Upper lobe of left lung (tissue), 6 donors: ENCODE measurements around the gene IL27RA. TPM values are rescaled to one million over a fixed set of nuclear protein-coding genes. Genes with fewer than 3 reads are reported as not detected.
A peak's percentile ranks its signal among the peaks of the same experiment; 100 is the strongest.

Source experiments
- ATAC-seq, 2 donors: fragments of 200-7000 bp; cut with Tn5 transposase; one replicate each; pipeline ENCODE4 v1.9.1; 2022; ENCODE audit warnings: mild to moderate bottlenecking in 2 of 2, moderate library complexity in 2 of 2; ENCODE audit not compliant: low FRiP score in 2 of 2
- DNase-seq, 2 donors: peaks; one replicate each; pipeline ENCODE4 v3.0.0-alpha.2; 2019 to 2020
- H3K27ac ChIP-seq, 4 donors: fragments of 200-600 bp; sonication (generic); one replicate each; pipeline ENCODE4 v1.5.1; 2016 to 2019
- H3K27me3 ChIP-seq, 4 donors: fragments of 200-600 bp; sonication (generic); one replicate each; pipeline ENCODE4 v1.5.1; 2017 to 2019
- H3K36me3 ChIP-seq, 4 donors: fragments of 200-600 bp; sonication (generic); one replicate each; pipeline ENCODE4 v1.5.1; 2016 to 2019
- H3K4me1 ChIP-seq, 4 donors: fragments of 200-600 bp; sonication (generic); one replicate each; pipeline ENCODE4 v1.5.1; 2018 to 2019
- H3K4me3 ChIP-seq, 4 donors: fragments of 200-600 bp; sonication (generic); one replicate each; pipeline ENCODE4 v1.5.1; 2017 to 2019; ENCODE audit warnings: mild to moderate bottlenecking in 2 of 4, moderate library complexity in 1 of 4
- H3K9me3 ChIP-seq, 4 donors: fragments of 200-600 bp; sonication (generic); one replicate each; pipeline ENCODE4 v1.5.1; 2018 to 2019
- CTCF ChIP-seq, 6 experiments: fragments of 450-650 bp in 4 of 6; fragments of 200-600 bp in 2 of 6; sonication (generic) in 2 of 6; IDR thresholded peaks; one replicate each; pipeline ENCODE4 v1.5.1; 2016 to 2019; ENCODE audit warnings: antibody characterized with exemption in 6 of 6
- EP300 ChIP-seq, 4 donors: sonication (generic); formaldehyde crosslinking; IDR thresholded peaks; one replicate each; pipeline ENCODE4 v1.5.1; 2017; ENCODE audit warnings: antibody characterized with exemption in 4 of 4, control low read depth in 2 of 4
- POLR2A ChIP-seq, 4 donors: fragments of 450-650 bp; IDR thresholded peaks; one replicate each; pipeline ENCODE4 v1.5.1; 2016 to 2017; ENCODE audit warnings: antibody characterized with exemption in 4 of 4, mild to moderate bottlenecking in 2 of 4
- POLR2AphosphoS5 ChIP-seq, 2 donors: sonication (generic); formaldehyde crosslinking; IDR thresholded peaks; one replicate each; pipeline ENCODE4 v1.5.1; 2017; ENCODE audit warnings: antibody characterized with exemption in 2 of 2
- WGBS, 2 donors: methylation state at CpG; one replicate each; pipeline ENCODE4 v1.1.5; 2017 to 2018; 5-methylcytosine and 5-hydroxymethylcytosine counted together
- total RNA-seq, 6 donors: library from RNA; depleted of rRNA in 4 of 6; stranded (reverse); fragments of >200 nt in 4 of 6; gene quantifications; one replicate each; pipeline versions ENCODE4 v1.1.0 to v1.2.1, GENCODE V29; 2016 to 2021
- donor health status: DM: no; HTN: no; CAD: no; lungs with moderate emphysema.
- donor health status: DM: no; HTN: yes; CAD: no; lungs with severe emphysema.

Gene IL27RA
- total RNA-seq, 6 donors from 2014 or later = 9.3 to 24.4 (median 14.6) TPM

DNA sequence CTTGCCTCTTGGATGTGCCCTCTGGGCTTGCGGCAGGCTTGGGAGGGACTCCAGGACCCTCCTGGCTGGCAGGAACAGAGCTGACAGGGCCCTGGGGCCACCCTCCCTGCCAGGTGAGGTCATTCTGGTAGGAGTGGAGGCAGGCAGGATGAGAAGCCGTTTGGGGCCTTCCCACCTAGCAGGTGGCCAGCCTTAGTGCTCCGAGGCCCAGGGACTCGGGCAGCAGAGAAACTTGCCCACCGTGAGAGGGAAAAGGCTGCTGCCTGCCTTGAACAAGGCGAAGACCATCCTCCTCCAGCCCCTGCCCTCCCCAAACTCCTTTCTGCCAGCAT, 34.0 kb upstream of the IL27RA start:
- ATAC-seq (no peak), DNase-seq (no peak)
- H3K36me3 ChIP-seq = peaks cover 0 to 16% (median 15%) of the 10 kb centered on the region in 4 donors
- 85 to 94% methylated on average over 4 to 6 of the region's 6 CpGs for WGBS, 2 donors
- TF ChIP-seq CTCF (IDR thresholded peaks at IDR 0.05) = no peak
- TF ChIP-seq POLR2AphosphoS5 (IDR thresholded peaks at IDR 0.05) = no peak
- TF ChIP-seq POLR2A (IDR thresholded peaks at IDR 0.05) = no peak
- TF ChIP-seq EP300 (IDR thresholded peaks at IDR 0.05) = no peak
- H3K9me3 ChIP-seq = peaks cover 0 to 6% (median 0%) of the 10 kb centered on the region in 4 donors
- peaks cover 5 to 17% (median 8%) of the 10 kb centered on the region in 4 donors for H3K4me1 ChIP-seq
- H3K27ac ChIP-seq = no peak overlapping the region
- no peak overlapping the region for H3K4me3 ChIP-seq
- H3K27me3 ChIP-seq = no peaks in the 10 kb centered on the region

DNA sequence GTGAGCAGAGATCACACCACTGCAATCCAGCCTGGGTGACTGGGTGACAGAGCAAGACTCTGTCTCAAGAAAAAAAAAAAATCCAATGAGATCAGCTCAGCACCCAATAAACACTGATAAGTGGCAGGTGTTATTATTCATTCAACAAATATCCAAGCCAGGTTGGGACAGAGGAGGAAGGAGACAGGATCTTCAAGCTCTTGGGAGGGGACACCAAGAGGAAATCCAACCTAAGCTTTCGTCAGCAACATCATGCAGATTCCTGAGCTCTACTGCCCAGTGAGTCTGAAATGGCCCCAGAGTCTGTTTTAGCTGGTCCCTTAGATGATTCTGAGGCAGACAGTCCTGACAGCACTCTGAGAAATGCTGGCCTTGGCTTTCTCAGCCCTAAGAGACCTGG, 33.1 kb upstream of the IL27RA start:
- DNase-seq (no peak), ATAC-seq (no peak)
- TF ChIP-seq POLR2AphosphoS5 (IDR thresholded peaks at IDR 0.05) (no peak), EP300 (IDR thresholded peaks at IDR 0.05) (no peak), POLR2A (IDR thresholded peaks at IDR 0.05) (no peak), CTCF (IDR thresholded peaks at IDR 0.05) (no peak)
- Histone ChIP-seq H3K4me1 (peaks cover 13 to 25% (median 16%) of the 10 kb centered on the region in 4 donors), H3K4me3 (no peak overlapping the region), H3K9me3 (peaks cover 0 to 6% (median 0%) of the 10 kb centered on the region in 4 donors), H3K36me3 (peaks cover 0 to 9% (median 7%) of the 10 kb centered on the region in 4 donors), H3K27ac (no peak overlapping the region), H3K27me3 (no peaks in the 10 kb centered on the region)
- 85 to 92% methylated on average over 1 of the region's 1 CpG for WGBS, 2 donors

- no peak overlapping the region for H3K4me3 ChIP-seq
- 95% methylated on average over 3 of the region's 3 CpGs for WGBS, 2 donors
- peaks cover 0 to 6% (median 0%) of the 10 kb centered on the region in 4 donors for H3K9me3 ChIP-seq
- H3K27ac ChIP-seq = no peak overlapping the region
- DNase-seq (no peak), ATAC-seq (no peak)
- no peaks in the 10 kb centered on the region for H3K27me3 ChIP-seq
- peaks cover 20 to 31% (median 23%) of the 10 kb centered on the region in 4 donors for H3K4me1 ChIP-seq
- H3K36me3 ChIP-seq = peaks cover 0 to 8% (median 7%) of the 10 kb centered on the region in 4 donors
- no peak for TF ChIP-seq POLR2A (IDR thresholded peaks at IDR 0.05)
- TF ChIP-seq POLR2AphosphoS5 (IDR thresholded peaks at IDR 0.05) = no peak
- no peak for TF ChIP-seq EP300 (IDR thresholded peaks at IDR 0.05)
- no peak for TF ChIP-seq CTCF (IDR thresholded peaks at IDR 0.05)
Measured at GRCh38 chr19:13999085-13999484, 32.5 kb upstream of the IL27RA start.

DNA sequence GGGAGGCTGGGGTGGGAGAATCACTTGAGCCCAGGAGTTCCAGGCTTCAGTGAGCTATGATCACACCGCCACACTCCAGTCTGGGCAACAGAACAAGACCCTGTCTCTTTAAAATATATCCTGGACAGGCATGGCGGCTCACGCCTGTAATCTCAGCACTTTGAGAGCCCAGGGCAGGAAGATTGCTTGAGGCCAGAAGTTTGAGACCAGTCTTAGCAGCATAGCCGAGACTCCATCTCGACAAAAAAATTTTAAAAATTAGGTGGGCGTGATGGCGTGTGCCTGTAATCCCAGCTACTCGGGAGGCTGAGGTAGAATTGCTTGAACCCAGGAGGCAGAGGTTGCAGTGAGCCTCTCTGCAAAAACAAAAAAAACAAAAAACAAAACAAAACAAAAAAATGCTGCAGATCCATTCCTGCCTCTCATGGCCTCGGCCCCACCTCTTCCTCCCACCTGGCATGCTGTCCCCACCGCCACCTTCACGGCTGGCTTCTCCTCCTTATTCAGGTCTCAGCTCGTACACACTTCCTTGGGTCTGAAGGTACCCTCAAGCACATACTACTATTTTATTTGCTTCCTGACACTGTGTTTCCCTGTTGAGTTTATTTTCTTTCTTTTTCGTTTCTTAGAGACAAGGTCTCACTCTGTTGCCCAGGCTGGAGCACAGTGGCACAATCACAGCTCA, 30.7 kb upstream of the IL27RA start:
- H3K4me1 ChIP-seq = peaks cover 33 to 41% (median 38%) of the 10 kb centered on the region in 4 donors
- no peaks in the 10 kb centered on the region for H3K27me3 ChIP-seq
- peaks cover 0 to 7% (median 4%) of the 10 kb centered on the region in 4 donors for H3K36me3 ChIP-seq
- no peak overlapping the region for H3K4me3 ChIP-seq
- peak overlapping the region in 1 of 4 donors; percentile 99 for H3K27ac ChIP-seq
- ATAC-seq = no peak
- H3K9me3 ChIP-seq = peaks cover 0 to 6% (median 0%) of the 10 kb centered on the region in 4 donors
- 83 to 84% methylated on average over 12 to 13 of the region's 13 CpGs for WGBS, 2 donors
- TF ChIP-seq POLR2A (IDR thresholded peaks at IDR 0.05) (no peak), CTCF (IDR thresholded peaks at IDR 0.05) (no peak), POLR2AphosphoS5 (IDR thresholded peaks at IDR 0.05) (no peak), EP300 (IDR thresholded peaks at IDR 0.05) (no peak)
- no peak for DNase-seq
